HG03097 (cell line): ENCODE data around the gene CAPNS2.

Experiments
- ATAC-seq: cut with Tn5 transposase; IDR thresholded peaks from one replicate; pipeline ENCODE4 v1.9.1; 2021; ENCODE audit not compliant: unreplicated experiment, low FRiP score

Gene CAPNS2

DNA sequence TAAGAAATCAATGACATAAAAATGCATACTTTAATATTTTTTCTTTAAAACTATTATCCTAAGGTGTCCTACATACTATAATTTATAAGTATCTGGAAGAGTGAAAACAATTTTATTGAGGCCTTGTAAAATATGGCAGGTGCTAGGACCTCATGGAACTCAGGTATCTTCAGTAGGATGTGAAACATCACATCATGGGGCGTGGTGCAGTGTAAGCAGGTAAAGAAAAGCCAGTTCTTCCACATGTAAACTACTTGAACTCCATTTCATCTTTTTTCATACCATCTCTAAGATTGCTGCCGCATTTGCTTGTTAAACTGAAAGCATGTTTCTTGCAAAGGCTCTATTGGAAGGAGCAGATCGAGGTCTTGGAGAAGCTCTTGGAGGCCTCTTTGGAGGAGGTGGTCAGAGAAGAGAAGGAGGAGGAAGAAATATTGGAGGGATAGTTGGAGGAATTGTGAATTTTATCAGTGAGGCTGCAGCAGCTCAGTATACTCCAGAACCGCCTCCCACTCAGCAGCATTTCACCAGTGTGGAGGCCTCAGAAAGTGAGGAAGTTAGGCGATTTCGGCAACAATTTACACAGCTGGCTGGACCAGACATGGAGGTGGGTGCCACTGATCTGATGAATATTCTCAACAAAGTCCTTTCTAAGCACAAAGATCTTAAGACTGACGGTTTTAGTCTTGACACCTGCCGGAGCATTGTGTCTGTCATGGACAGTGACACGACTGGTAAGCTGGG is at the start of gene CAPNS2:
CAPNS2 (plus strand) TSS at position 253 of the 744 bp plus-strand sequence; CDS start at position 326, 73 bp downstream.
- no peak for ATAC-seq

DNA sequence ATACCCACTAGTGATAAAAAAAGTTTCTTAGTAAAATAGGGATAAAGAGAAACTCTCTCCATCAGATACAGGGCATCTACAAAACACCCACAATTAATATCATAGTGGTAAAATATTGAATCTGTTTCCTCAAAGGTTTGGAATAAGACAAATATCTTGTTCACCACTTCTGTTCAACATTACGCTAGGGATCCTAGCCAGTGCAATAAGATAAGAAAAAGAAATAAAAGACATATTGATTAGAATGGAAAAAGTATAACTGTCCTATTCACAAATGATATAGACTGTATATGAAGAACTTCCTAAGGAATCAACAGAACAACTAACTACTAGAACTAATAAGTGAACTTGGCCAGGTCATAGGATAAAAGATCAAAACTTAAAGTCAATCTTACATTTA is 44.7 kb upstream of the CAPNS2 start:
- ATAC-seq: no peak

DNA sequence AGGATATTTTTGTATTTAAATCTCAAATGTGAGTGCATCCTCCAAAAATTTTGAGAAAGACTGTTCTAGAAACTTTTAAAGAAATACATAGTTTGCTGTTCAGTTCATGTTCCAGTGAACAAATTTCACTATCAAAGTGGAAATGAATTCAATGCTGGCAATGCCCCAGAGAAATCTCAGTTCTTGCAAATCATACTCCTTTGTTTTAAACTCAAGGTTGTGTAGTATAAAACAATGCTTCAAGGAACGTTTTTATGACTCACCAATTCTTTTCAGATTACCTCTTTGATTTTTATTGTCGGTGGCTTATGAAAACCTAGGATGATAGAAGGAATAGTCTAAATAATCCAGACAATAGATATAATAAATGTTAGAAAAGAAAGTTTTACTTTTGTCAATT is 40.0 kb upstream of the CAPNS2 start:
- ATAC-seq: no peak

DNA sequence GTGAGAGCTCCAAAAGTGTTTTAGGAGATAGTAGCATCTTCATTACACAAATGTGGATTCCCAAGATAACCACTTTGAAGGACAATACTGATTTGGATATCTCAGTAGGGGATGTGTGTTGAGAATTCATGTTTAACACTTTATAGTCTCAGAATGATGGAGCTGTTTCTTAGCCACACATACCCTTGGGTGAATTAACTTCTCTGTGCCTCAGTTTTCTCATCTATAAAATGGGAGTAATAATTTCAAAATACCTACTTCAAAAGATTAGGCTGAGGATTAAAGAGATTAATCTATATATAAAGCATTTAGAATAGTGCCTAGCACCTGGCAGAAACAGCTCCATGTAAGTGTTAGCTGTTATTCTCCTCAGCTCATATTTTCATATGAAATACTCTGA is 38.6 kb upstream of the CAPNS2 start:
- ATAC-seq: no peak

GRCh38 chr16:55529018-55529417 is 37.5 kb upstream of the CAPNS2 start:
- no peak for ATAC-seq

- ATAC-seq: no peak
Observed at GRCh38 chr16:55530316-55530856, 36.1 kb upstream of the CAPNS2 start.

GRCh38 chr16:55532227-55532626 is 34.3 kb upstream of the CAPNS2 start:
- no peak for ATAC-seq

DNA sequence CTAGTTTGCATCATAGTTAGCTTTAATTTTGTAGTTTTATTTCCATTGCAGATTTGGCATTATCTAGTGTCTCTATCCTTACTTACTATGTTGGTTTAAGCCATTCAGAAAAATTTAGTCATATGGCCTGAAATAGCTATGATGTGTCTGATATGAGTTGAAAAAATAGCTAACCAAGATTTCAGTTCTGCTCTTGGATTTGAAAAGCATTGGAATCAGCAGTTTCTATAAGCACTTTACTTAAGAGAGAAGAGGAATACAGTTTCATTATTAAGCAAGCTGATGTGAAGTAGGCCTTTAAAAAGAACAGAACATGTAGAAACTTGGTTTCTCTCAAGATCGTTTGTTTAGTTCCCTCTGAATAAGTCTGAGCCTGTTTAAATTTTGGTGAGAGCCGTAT is 31.7 kb upstream of the CAPNS2 start:
- no peak for ATAC-seq

- no peak for ATAC-seq
Observed at GRCh38 chr16:55539049-55539448, 27.4 kb upstream of the CAPNS2 start.

DNA sequence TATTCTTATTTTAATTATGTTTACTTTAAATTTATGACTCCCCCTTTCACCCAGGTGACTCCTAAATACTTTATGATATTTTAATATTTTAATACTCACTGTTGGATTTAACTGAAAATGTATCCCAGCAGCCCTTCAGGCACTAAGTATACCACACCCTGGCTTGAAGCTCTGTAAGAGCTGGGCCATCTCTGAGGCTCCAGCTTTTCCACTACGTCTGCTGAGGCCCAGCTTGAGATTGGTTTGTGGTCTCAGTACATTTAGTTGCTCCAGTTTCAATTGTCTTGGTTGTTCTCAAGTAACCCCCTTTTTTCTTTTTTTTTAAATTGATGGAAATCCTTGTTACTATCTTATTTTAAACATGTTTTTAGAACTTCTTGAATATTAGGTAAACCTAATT is 27.0 kb upstream of the CAPNS2 start:
- ATAC-seq: no peak

DNA sequence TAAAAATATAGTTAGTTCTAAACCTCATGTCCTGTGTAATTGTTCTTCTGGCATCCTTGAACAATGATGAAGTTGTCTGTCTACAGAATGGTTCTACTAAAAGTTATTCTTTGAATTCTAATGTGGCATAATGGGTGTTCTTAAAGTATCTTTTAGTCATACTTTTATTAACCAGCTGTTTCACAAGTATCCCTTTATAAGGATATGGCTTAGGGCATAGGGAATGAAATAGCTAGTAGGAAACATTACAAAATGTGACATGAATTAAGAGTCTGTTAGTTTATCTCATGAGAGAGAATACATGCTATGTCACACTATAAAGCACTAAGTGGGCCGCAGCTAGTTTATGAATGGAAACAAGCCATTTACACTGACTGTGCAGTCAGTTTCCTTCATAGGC is 26.3 kb upstream of the CAPNS2 start:
- no peak for ATAC-seq

DNA sequence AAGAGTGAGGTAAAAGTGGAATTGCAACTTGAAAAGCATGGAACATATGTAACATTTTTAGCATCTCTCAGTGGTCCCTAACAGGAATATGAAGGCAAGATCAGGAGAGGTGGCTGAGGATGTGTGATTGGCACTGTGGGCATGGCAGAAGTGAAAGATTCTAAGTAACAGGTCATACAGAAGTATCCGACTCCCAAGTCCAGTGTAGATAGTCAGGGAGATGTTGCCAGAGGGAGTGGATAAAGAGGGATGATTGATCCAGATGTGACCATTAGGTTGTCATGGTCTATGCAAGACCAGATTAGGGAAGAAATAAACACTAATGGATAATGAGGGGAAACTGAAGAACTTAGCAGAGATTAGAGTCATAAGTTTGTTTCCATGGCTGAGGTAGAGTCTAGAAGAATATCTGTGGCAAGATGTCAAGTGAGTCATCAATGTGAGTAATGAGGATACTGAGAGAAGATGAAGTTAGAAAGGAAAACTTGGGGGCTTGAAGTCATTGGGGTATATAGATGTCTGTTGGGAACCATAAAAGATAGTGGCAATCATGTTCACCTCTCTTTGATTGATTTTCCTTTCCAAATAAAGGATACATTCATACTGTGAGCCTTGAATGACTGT is 23.9 kb upstream of the CAPNS2 start:
- ATAC-seq: no peak

DNA sequence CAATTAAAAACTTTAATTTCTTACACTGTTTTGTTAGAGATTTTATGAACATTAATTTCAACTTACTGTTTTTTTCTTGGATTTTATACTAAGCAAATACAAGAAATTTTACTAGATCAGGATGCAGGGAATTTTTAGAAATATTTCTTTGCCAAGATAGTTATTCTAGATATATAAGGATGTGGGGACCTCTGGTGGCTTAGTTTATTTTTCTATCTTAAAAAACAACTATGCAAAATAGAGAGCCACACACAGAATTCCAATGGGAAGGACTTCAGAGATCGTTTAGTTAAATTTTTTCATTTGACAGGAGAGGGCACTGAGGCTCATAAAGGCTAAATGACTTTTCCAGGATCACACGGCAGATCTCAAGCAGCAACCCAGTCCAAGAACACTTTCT is 23.0 kb upstream of the CAPNS2 start:
- no peak for ATAC-seq

- ATAC-seq: no peak
Observed at GRCh38 chr16:55552621-55553020, 13.9 kb upstream of the CAPNS2 start.

- ATAC-seq: no peak
Observed at GRCh38 chr16:55555436-55555835, 11.0 kb upstream of the CAPNS2 start.

DNA sequence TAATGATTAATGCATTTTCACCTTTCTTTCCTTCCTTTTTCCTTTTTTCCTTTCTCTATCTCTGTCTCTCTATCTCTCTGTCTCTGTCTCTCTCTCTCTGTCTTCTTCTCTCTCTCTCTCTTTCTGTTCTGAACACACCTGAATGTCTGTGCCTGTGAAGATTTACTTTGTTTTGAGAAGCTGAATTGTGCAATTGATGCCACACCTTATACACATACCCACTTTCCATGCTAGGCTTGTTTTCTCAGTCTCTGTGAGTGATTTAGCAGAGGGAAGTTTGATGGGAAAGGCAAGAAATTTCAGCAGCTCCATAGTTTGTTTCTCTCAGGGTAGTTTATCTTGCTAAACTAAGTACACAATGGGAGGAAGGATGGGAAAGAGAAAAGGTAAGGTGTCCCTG is 9.3 kb upstream of the CAPNS2 start:
- no peak for ATAC-seq

GRCh38 chr16:55559233-55559632 is 7.3 kb upstream of the CAPNS2 start:
- ATAC-seq: no peak

- no peak for ATAC-seq
Observed at GRCh38 chr16:55559933-55560516, 6.5 kb upstream of the CAPNS2 start.

- ATAC-seq: no peak
Observed at GRCh38 chr16:55561319-55561848, 5.1 kb upstream of the CAPNS2 start.

DNA sequence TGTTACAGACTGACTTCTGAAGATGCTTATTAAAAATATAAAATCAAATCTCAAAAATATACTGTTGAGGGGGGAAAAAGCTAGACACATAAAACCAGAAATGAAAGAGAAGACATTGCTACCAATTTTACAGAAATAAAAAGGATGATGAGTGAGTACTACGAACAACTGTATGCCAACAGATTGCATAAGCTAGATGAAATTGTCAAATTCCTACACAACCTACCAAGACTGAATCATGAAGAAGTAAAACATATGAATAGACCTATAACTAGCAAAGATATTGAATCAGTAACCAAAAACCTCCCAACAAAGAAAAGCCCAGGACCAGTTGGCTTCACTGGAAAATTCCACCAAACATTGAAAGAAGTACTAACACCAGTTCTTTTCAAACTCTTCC is 3.5 kb upstream of the CAPNS2 start:
- ATAC-seq: no peak

DNA sequence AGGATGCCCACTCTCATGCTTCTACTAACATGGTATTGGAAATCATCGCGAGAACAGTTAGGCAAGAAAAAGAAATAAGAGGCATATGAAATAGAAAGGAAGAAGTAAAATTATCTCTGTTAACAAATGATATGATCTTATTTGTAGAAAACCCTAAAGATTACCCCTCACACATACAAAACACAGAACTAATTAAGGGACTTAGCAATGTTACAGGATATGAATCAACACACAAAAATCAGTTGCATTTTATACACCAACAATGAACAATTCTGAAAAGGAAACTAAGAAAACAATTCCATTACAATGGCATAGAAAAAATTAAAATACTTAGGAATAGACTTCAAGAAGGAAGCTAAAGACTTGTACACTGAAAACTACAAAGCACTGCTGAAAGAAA is 2.7 kb upstream of the CAPNS2 start:
- no peak for ATAC-seq

DNA sequence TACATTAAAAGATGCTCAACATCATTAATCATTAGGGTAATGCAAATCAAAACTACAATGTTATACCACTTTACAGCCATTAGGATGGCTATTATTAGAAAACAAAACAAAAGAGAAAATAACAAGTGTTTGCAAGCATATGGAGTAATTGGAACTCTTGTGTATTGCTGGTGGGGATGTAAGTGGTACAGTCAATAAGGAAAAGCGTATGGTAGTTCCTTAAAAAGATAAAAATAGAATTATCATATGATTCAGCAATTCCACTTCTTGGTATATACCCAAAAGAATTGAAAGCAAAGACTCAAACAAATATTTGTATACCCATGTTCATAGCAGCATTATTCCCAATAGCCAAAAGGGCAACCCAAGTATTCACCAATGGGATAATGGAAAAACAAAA is 1.4 kb upstream of the CAPNS2 start:
- no peak for ATAC-seq
